H1 (cell line): ENCODE data around the gene PPP1R14C. TPM values are rescaled to one million over a fixed set of nuclear protein-coding genes. Genes with fewer than 3 reads are reported as not detected.

ENCODE experiments used
- CTCF ChIA-PET: fragments of 300-600 bp; sonication (Branson Sonifier 250); formaldehyde crosslinking; loops from one replicate; lab custom pipeline; 2021; ENCODE audit not compliant: partially characterized antibody; lab: Charles Lee
- POLR2A ChIA-PET: fragments of 300-600 bp; sonication (Branson Sonifier 250); formaldehyde crosslinking; loops from one replicate; lab custom pipeline; 2021; ENCODE audit warnings: inconsistent platforms; ENCODE audit not compliant: partially characterized antibody; lab: Charles Lee
- DNase-seq, 2 experiments: peaks; one replicate each; pipeline versions ENCODE4 v3.0.0 to v3.0.0-alpha.2; 2010 to 2022; ENCODE audit warnings: low spot score in 2 of 2, low read depth in 1 of 2, mixed read lengths in 1 of 2
- FAIRE-seq: peaks from 2 replicates; lab custom pipeline; 2011; peaks lifted over from hg19 to GRCh38; lab: Jason Lieb, UNC
- H2AFZ ChIP-seq: 2 replicates; pipeline ENCODE4 v1.8.1; 2012; ENCODE audit warnings: low read length, inconsistent platforms
- H2AK5ac ChIP-seq: 2 replicates; pipeline ENCODE4 v1.6.1; 2013; ENCODE audit warnings: low read depth, low read length
- H2BK120ac ChIP-seq: replicated peaks from 2 replicates; pipeline ENCODE3; 2013; ENCODE audit warnings: low read depth, low read length, inconsistent platforms
- H2BK12ac ChIP-seq: 2 replicates; pipeline ENCODE4 v1.6.1; 2013; ENCODE audit warnings: low read depth, low read length
- H2BK15ac ChIP-seq: 2 replicates; pipeline ENCODE4 v1.6.1; 2013; ENCODE audit warnings: low read length
- H2BK20ac ChIP-seq: 2 replicates; pipeline ENCODE4 v1.6.1; 2013; ENCODE audit warnings: low read length
- H2BK5ac ChIP-seq: 2 replicates; pipeline ENCODE4 v1.6.1; 2013; ENCODE audit warnings: low read depth, low read length
- H3K14ac ChIP-seq: 2 replicates; pipeline ENCODE4 v1.6.1; 2013; ENCODE audit warnings: inconsistent platforms; ENCODE audit not compliant: insufficient read length
- H3K18ac ChIP-seq: 2 replicates; pipeline ENCODE4 v1.6.1; 2013; ENCODE audit warnings: low read length; ENCODE audit errors: extremely low read depth
- H3K23ac ChIP-seq: 2 replicates; pipeline ENCODE4 v1.6.1; 2013; ENCODE audit warnings: inconsistent platforms; ENCODE audit not compliant: insufficient read length
- H3K23me2 ChIP-seq: 2 replicates; pipeline ENCODE4 v1.6.1; 2013; ENCODE audit warnings: low read depth, low read length
- H3K27ac ChIP-seq: 2 replicates; pipeline ENCODE4 v1.6.1; 2011; ENCODE audit warnings: low read depth, low read length, inconsistent platforms
- H3K27me3 ChIP-seq, 4 experiments: replicated peaks in 1 of 4; 1 replicate in 1 of 4; 2 replicates in 3 of 4; pipeline versions ENCODE4 v1.6.1 to v1.8.1; 2011 to 2013; ENCODE audit warnings: low read length in 3 of 4, mild to moderate bottlenecking in 3 of 4, inconsistent platforms in 2 of 4, mixed read lengths in 2 of 4, moderate library complexity in 1 of 4; ENCODE audit not compliant: control insufficient read depth in 3 of 4, insufficient read depth in 3 of 4; ENCODE audit errors: extremely low read depth in 1 of 4
- H3K36me3 ChIP-seq, 4 experiments: 2 replicates each; pipeline versions ENCODE4 v1.6.1 to v1.8.1; 2011 to 2013; ENCODE audit warnings: mild to moderate bottlenecking in 4 of 4, low read length in 3 of 4, moderate library complexity in 2 of 4, control low read depth in 1 of 4, inconsistent platforms in 1 of 4; ENCODE audit not compliant: insufficient read depth in 4 of 4, control insufficient read depth in 2 of 4
- H3K4ac ChIP-seq: replicated peaks from 2 replicates; pipeline ENCODE3; 2013; ENCODE audit warnings: low read length, low read depth, mixed read lengths, inconsistent platforms; ENCODE audit not compliant: insufficient read length
- H3K4me1 ChIP-seq, 4 experiments: replicated peaks in 1 of 4; 1 replicate in 1 of 4; 2 replicates in 3 of 4; pipeline versions ENCODE4 v1.6.1 to v1.8.1; 2011 to 2013; ENCODE audit warnings: low read length in 3 of 4, inconsistent platforms in 2 of 4, mixed read lengths in 1 of 4; ENCODE audit not compliant: insufficient read depth in 4 of 4, control insufficient read depth in 3 of 4
- H3K4me2 ChIP-seq, 2 experiments: 2 replicates each; pipeline versions ENCODE4 v1.6.1 to v1.8.1; 2011 to 2013; ENCODE audit warnings: low read depth in 2 of 2, low read length in 2 of 2, control low read depth in 1 of 2, inconsistent platforms in 1 of 2, mild to moderate bottlenecking in 1 of 2; ENCODE audit not compliant: insufficient read depth in 1 of 2
- H3K4me3 ChIP-seq, 4 experiments: fragments of 200-600, 300-600 bp in 1 of 4; sonication (generic), shearing (Covaris generic), sonication (Bioruptor Twin) in 1 of 4; 2 replicates each; pipeline versions ENCODE4 v1.5.1 to v1.8.1; 2011 to 2016; ENCODE audit warnings: low read length in 4 of 4, low read depth in 3 of 4, control low read depth in 2 of 4, inconsistent platforms in 2 of 4, mild to moderate bottlenecking in 2 of 4, mixed read lengths in 1 of 4, moderate library complexity in 1 of 4; ENCODE audit not compliant: insufficient read depth in 2 of 4; ENCODE audit errors: extremely low read depth in 1 of 4
- H3K56ac ChIP-seq: replicated peaks from 2 replicates; pipeline ENCODE3; 2013; ENCODE audit warnings: low read depth, mild to moderate bottlenecking, mixed read lengths, low read length, inconsistent platforms; ENCODE audit not compliant: insufficient read length
- H3K79me1 ChIP-seq: 2 replicates; pipeline ENCODE4 v1.6.1; 2013; ENCODE audit warnings: low read depth, low read length, control low read depth
- H3K79me2 ChIP-seq, 2 experiments: 2 replicates each; pipeline versions ENCODE4 v1.6.1 to v1.8.1; 2012 to 2013; ENCODE audit warnings: low read length in 2 of 2, mild to moderate bottlenecking in 2 of 2, inconsistent platforms in 1 of 2; ENCODE audit not compliant: insufficient read depth in 2 of 2, control insufficient read depth in 1 of 2
- H3K9ac ChIP-seq, 4 experiments: replicated peaks in 1 of 4; 1 replicate in 1 of 4; 2 replicates in 3 of 4; pipeline versions ENCODE4 v1.6.1 to v1.8.1; 2011 to 2013; ENCODE audit warnings: low read depth in 3 of 4, low read length in 3 of 4, control low read depth in 2 of 4, mild to moderate bottlenecking in 2 of 4, moderate library complexity in 2 of 4, inconsistent platforms in 1 of 4; ENCODE audit errors: extremely low read depth in 1 of 4
- H3K9me3 ChIP-seq, 2 experiments: 2 replicates each; pipeline versions ENCODE4 v1.6.1 to v1.8.1; 2012 to 2013; ENCODE audit warnings: mild to moderate bottlenecking in 2 of 2, moderate library complexity in 2 of 2, control low read depth in 1 of 2, inconsistent platforms in 1 of 2, low read depth in 1 of 2, low read length in 1 of 2, mixed read lengths in 1 of 2; ENCODE audit not compliant: insufficient read depth in 2 of 2
- H4K20me1 ChIP-seq, 2 experiments: replicated peaks in 1 of 2; 2 replicates each; pipeline versions ENCODE3 to v1.8.1; 2011 to 2013; ENCODE audit warnings: inconsistent platforms in 2 of 2, low read length in 2 of 2, mild to moderate bottlenecking in 1 of 2; ENCODE audit not compliant: insufficient read depth in 2 of 2, control insufficient read depth in 1 of 2
- H4K5ac ChIP-seq: 2 replicates; pipeline ENCODE4 v1.6.1; 2013; ENCODE audit warnings: low read length, low read depth, mixed read lengths, inconsistent platforms; ENCODE audit not compliant: insufficient read length
- H4K8ac ChIP-seq: 2 replicates; pipeline ENCODE4 v1.8.0; 2013; ENCODE audit warnings: mild to moderate bottlenecking, moderate library complexity, low read length, inconsistent platforms; ENCODE audit not compliant: insufficient read depth; ENCODE audit errors: extremely low read depth
- H4K91ac ChIP-seq: replicated peaks from 2 replicates; pipeline ENCODE3; 2013; ENCODE audit warnings: low read length, mixed read lengths, inconsistent platforms; ENCODE audit not compliant: insufficient read length
- FOSL1 ChIP-seq: IDR thresholded peaks from 2 replicates; pipeline ENCODE4 v1.6.1; 2011; ENCODE audit warnings: mild to moderate bottlenecking, low read depth, low read length, moderate library complexity; ENCODE audit not compliant: insufficient read depth
- HDAC6 ChIP-seq: IDR thresholded peaks from one replicate; pipeline ENCODE4 v1.7.1; 2012; ENCODE audit warnings: low read depth, mild to moderate bottlenecking, inconsistent platforms, low read length, moderate library complexity
- PHF8 ChIP-seq: fragments of 200-600 bp; sonication (generic); conservative IDR thresholded peaks from 2 replicates; pipeline ENCODE4 v1.7.1; 2012; ENCODE audit warnings: low read depth, mild to moderate bottlenecking, inconsistent platforms, low read length, moderate library complexity
- RXRA ChIP-seq: IDR thresholded peaks from 2 replicates; pipeline ENCODE4 v1.6.1; 2011; ENCODE audit warnings: low read depth, mild to moderate bottlenecking, low read length, moderate library complexity; ENCODE audit not compliant: insufficient read depth
- SAP30 ChIP-seq: fragments of 300-600 bp; sonication (generic); IDR thresholded peaks from 2 replicates; pipeline ENCODE4 v1.7.1; 2012; ENCODE audit warnings: low read length, moderate library complexity, mild to moderate bottlenecking, inconsistent platforms; ENCODE audit not compliant: insufficient read depth, insufficient replicate concordance
- SIRT6 ChIP-seq: IDR thresholded peaks from one replicate; pipeline ENCODE4 v1.7.1; 2012; ENCODE audit warnings: low read length, inconsistent platforms
- SUZ12 ChIP-seq: fragments of 200-600 bp; sonication (generic); IDR thresholded peaks from 2 replicates; pipeline ENCODE4 v1.6.1; 2012; ENCODE audit warnings: mild to moderate bottlenecking, inconsistent platforms, low read length, moderate library complexity, mixed read lengths
- TCF12 ChIP-seq: IDR thresholded peaks from 2 replicates; pipeline ENCODE4 v1.6.1; 2011; ENCODE audit warnings: low read depth, mild to moderate bottlenecking, low read length
- TEAD4 ChIP-seq: IDR thresholded peaks from 2 replicates; pipeline ENCODE4 v1.6.1; 2012; ENCODE audit warnings: low read depth, low read length, inconsistent platforms, mixed read lengths
- YY1 ChIP-seq: IDR thresholded peaks from 2 replicates; pipeline ENCODE4 v1.6.1; 2011; ENCODE audit warnings: low read depth, mild to moderate bottlenecking, low read length
- ZNF274 ChIP-seq: IDR thresholded peaks from 2 replicates; pipeline ENCODE4 v1.7.0; 2012; ENCODE audit warnings: low read length, borderline replicate concordance; ENCODE audit errors: extremely low read depth
- WGBS, 2 experiments: shearing (Covaris generic) in 1 of 2; methylation state at CpG; one replicate each; pipeline versions ENCODE4 v1.1.6 to v1.1.7; 2013 to 2015; ENCODE audit warnings: low lambda C conversion rate in 2 of 2, mixed read lengths in 2 of 2, inconsistent platforms in 1 of 2, low coverage in 1 of 2, missing lambda C conversion rate in 1 of 2; ENCODE audit not compliant: insufficient replicate concordance in 2 of 2, insufficient coverage in 1 of 2, insufficient read length in 1 of 2; ENCODE audit errors: extremely low coverage in 1 of 2, missing lambda C conversion rate in 1 of 2; 5-methylcytosine and 5-hydroxymethylcytosine counted together
- polyA plus RNA-seq, 7 experiments: library from polyadenylated mRNA; depleted of rRNA in 3 of 7; stranded (reverse) in 5 of 7; unstranded in 2 of 7; fragments of >200 nt in 5 of 7; fragments of 200-250 nt in 2 of 7; gene quantifications; 1 replicate in 5 of 7; 2 replicates in 1 of 7; 4 replicates in 1 of 7; pipeline versions ENCODE4 v1.2.1 to v1.2.3, GENCODE V29; 2011 to 2013; ENCODE audit warnings: missing spikeins in 2 of 7, mixed read lengths in 2 of 7
- total RNA-seq: library from RNA; stranded (reverse); fragmentation: NEBNext Ultra II Directional; extraction: Animal tissue kit (Norgen Biotek cat#: 25700); gene quantifications from 2 replicates; pipeline ENCODE4 v1.2.1, GENCODE V29; 2021
- TF ChIP-seq, protein P1 (sequence below): IDR thresholded peaks from 2 replicates; pipeline ENCODE4 v1.6.1; 2012; ENCODE audit warnings: inconsistent platforms

Gene PPP1R14C
- total and polyA plus RNA-seq, 2 of the 8 experiments (the other 6 are each of a cell fraction or from before 2014, with no cell fraction given) = 0.30 to 0.61 TPM

DNA sequence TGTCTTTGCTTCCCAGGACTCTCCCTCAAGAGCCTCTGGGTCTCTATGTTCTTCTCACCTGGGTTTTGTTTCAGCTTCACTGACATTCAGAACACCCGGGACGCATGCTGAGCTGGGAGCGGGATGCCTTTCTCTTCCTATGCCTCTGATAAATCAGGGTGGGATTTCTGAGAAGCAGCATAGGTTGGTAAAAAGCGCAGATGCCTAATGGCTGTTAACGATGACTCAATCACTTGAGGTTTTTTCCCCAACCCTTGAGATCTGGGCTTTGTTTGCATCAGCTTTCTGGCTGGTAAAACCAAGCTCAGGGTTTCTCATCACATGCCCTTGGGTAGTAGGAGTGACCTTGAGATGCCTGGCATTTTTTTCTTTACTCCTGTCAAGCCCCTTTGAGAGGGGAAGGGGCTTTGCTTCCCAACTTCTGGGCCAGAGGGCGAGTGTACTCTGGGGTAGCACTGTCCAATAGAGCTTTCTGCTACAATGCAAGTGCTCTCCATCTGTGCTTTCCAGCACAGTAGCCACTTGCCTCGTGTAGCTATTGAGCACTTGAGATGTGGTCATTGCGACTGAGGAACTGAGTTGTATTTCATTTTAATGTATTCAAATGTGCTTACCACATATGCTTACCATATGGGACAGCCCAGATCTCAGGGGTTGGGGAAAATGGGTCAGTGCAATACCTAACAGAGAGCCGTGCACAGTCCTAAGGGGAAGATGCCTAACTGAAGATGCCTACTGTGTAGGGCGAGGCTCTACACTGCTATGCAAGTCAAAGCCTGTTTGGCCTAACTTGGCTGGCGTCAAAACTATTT lies 69.1 kb downstream of the PPP1R14C start:
- no peak overlapping the region for H4K5ac ChIP-seq
- H3K27me3 ChIP-seq = no peaks in the 10 kb centered on the region; a peak in 3 of 7 replicates
- peaks cover 7% of the 10 kb centered on the region; the same call in 1 of the 2 replicates for H3K23me2 ChIP-seq
- no peak overlapping the region for H2BK120ac ChIP-seq
- H3K36me3 ChIP-seq = no peaks in the 10 kb centered on the region
- ChIA-PET POLR2A (no interaction called here), CTCF (interaction anchor here (0.5 to 1.4 kb wide), 4 partner anchors 14 to 131 kb away, joined by 3 to 4 read pairs (median 3); no protein-coding TSS in a partner anchor)
- H3K14ac ChIP-seq = no peak overlapping the region
- no peak overlapping the region for H2BK5ac ChIP-seq
- H3K4me1 ChIP-seq = no peaks in the 10 kb centered on the region
- FAIRE-seq = peak; percentile 36
- no peak overlapping the region for H3K18ac ChIP-seq
- no peak overlapping the region for H2BK15ac ChIP-seq
- no peaks in the 10 kb centered on the region for H3K9me3 ChIP-seq
- no peak overlapping the region for H3K56ac ChIP-seq
- H2BK12ac ChIP-seq = 0 out of 2 replicates have a peak overlapping the region, but pooled peaks have one; percentile 6
- H4K8ac ChIP-seq = no peak overlapping the region
- H3K9ac ChIP-seq = no peak overlapping the region
- H3K4ac ChIP-seq = no peak overlapping the region
- H3K27ac ChIP-seq = no peak overlapping the region
- peak overlapping the region in 1 of 2 experiments; percentile 26; a peak in 1 of 4 replicates for H3K4me2 ChIP-seq
- no peak for DNase-seq
- WGBS, 2 experiments = 84% methylated on average over 11 of the region's 11 CpGs; no CpG with 5 or more reads in 1 of the 2 experiments
- H4K91ac ChIP-seq = no peak overlapping the region
- no peak overlapping the region for H2AFZ ChIP-seq
- no peak overlapping the region for H3K23ac ChIP-seq
- H2BK20ac ChIP-seq = no peak overlapping the region
- H3K4me3 ChIP-seq = no peak overlapping the region
- no peaks in the 10 kb centered on the region for H3K79me1 ChIP-seq
- H2AK5ac ChIP-seq = no peak overlapping the region
- peaks cover 2% of the 10 kb centered on the region in 2 experiments for H4K20me1 ChIP-seq
- H3K79me2 ChIP-seq = no peaks in the 10 kb centered on the region
- TF ChIP-seq, protein P1, sequence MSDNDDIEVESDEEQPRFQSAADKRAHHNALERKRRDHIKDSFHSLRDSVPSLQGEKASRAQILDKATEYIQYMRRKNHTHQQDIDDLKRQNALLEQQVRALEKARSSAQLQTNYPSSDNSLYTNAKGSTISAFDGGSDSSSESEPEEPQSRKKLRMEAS = no peak
- TF ChIP-seq SAP30 (no peak), SIRT6 (no peak), ZNF274 (no peak), TCF12 (no peak), TEAD4 (no peak), YY1 (no peak), RXRA (no peak), PHF8 (no peak), HDAC6 (no peak), FOSL1 (no peak), SUZ12 (no peak)
